ENCODE data around the gene NCKAP5.

The NCKAP5 gene

DNA sequence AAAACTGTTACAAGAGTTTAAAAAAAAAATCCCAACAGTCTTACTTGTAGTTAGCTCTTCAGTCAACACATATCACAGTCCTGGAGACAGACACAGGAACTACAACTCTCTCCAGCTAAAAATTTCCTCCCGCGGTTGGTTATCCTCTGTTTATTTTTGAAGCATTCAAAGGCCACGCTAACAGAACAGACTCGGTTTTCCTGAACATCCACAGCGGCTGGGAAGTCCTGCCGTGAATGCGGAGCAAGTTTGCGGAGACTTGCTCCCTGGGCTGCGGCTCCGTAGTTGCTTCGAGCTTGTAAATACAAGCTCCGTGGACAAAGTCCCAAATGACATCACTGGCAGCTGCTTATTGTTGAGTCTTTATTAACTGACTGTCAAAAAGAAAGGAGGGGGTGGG, at the start of gene NCKAP5:
Gene NCKAP5 (minus strand): TSS at position 292 of the 400 bp plus-strand sequence. CDS start 50,937 bp downstream, outside the sequence.
- peak; percentile 70 for DNase-seq

- DNase-seq, result no peak
Measured at GRCh38 chr2:133609664-133610063, 41.4 kb upstream of the NCKAP5 start.

DNA sequence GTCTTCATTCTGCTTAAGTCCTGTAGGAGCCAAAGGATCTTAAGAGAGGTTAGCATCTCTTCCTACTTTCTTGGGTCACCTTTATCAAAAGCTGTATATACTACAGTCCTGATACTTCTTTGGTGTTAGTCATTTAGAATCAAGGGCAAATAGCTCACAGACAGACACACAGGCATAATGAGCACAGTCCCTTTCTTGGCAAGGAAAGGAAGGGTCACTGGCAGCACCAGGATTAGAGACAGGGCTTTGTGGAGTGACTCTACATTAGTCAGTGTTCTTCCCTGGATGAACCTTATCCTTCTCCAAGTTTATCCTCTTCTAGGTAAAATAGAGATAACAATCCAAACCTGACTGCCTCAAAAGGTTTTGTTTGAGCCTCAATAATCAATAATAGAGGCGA, 40.0 kb upstream of the NCKAP5 start:
- DNase-seq, result no peak

DNA sequence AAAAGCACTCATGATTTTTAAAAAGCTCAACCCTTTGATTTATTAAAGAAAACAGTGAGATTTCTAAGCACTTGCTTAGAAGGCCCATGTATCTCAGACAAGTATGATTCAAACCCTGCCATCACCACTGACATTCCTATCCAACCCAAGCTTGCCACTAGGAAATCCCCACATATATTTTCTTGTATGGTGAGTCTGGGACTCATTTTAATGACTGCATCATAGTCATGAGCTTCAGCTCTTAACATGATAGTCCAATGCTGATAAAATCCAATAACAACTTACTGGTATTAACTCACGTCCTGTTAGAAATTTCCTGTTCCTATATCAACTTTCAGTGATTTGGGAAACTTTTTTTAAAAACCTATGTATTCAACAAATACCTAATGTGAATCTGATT, 39.4 kb upstream of the NCKAP5 start:
- no peak for DNase-seq

DNA sequence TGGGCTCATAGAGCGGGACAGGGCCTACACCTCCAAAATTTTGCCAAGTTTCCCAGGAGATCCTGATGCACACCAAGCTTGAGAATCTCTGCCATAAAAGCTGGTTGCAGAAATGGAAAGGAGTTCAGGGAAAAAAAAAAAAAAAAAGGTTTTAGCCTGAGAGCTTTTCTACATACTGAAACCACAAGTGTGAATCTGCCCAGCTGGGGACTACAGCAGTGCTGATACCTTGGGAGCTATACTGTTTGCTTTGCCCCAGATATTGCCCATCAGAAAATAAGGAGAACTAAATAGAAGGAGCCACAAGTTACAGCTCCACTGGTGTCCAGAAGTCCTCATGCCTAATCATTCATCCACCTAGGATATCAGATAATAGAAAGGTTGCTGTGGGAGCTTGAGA, 38.4 kb upstream of the NCKAP5 start:
- DNase-seq, result no peak

GRCh38 chr2:133605766-133606137, 37.5 kb upstream of the NCKAP5 start:
- no peak for DNase-seq

- no peak for DNase-seq
Measured at GRCh38 chr2:133605011-133605765, 36.9 kb upstream of the NCKAP5 start.

- no peak for DNase-seq
Measured at GRCh38 chr2:133603109-133603508, 34.8 kb upstream of the NCKAP5 start.

DNA sequence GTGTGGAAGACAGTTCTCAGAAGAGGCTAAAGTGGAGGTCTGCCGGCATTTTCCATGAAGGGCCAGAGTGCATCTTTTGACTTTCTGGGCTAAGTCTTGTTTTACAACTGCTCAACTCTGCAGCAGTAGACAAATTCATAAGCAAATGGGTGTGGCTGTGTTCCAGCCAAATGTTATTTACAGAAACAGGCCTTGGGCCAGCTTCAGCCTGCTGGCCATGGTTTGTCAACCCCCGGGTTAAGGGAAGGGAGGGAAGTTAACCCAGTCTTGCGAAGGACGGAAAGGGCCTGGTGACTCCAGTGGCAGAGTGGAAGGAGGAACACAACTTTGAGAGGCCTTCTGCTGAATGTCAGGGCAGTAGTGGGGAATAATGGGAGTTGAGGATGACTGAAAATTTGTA, 34.3 kb upstream of the NCKAP5 start:
- no peak for DNase-seq

DNA sequence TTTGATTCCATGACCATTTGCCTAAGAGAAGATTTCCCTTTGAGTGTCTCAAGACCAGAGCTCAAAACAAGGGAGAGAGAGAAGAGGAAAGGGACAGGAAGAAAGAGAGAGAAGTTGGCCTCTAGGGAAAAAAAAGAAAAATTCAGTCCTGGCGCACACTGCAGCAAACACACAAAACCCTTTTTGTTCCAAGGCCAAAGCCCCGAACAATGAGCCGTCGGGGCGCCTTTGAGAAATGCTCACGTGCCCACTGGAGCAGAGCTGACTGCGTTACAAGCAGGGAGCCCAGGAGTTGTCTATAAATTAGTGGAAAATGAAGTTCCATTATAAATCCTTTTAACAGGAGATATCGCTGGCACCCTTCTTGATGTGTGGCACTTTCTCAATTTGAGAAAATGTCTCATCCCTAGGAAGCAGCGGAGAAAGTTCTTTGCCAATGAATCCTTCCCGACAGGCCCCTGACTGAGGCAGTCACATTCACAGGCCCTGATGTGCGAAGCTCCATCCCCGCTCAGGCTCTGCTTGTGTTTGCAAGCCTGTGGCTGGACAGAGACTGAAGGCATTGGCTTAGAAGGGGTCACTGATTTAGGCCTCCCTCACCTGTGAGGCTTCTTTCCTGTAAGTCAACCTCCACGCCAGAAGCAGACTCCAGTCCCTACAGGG, 32.1 kb upstream of the NCKAP5 start:
- no peak for DNase-seq

DNA sequence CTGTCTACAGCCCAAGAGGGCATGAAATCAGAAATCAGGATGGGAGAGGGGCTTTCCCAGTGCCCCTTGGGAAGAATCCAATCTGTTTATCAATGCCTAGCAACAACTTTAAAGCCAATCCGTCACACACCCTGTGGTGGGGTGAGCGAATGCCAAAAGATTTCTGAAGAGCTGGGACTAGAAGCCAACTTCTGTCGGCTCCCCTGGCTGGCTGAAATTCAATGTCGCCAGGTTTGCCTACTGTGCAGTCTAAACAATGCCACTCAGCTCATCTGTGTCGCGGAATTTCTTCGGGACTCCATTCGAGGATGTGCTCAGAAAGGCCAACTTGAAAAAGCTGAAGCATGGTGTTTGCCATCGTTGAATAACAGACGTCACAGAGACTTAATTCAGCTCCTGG, 31.5 kb upstream of the NCKAP5 start:
- DNase-seq, result no peak

DNA sequence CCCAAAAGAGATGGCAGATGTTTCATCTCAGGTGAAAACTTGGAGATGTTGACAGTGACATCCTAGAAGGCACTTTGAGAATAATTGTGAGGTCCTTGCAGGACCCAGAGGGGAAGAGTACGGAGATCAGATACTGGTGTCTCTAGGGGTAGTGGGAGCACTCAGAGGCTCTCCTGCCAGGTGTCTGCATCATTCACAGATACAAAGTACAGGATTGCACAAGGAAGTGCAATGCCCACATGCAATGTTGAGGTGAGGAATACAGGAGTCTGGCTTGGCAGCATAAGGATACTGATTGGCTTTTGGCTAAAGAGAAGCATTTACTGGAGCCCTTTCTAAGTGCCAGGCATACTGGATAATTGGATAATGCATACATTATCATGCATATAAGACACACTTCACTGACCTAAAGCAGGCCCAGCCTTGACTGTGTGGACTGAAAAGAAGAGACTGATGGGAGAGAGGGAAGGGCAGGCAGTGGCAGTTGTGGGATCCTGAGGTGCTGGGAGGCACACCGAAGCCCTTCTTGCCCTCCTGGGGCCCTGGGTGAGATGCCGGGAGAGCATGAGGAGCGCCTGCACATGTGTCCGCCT, 31.0 kb upstream of the NCKAP5 start:
- DNase-seq, result no peak

GRCh38 chr2:133598769-133599168, 30.5 kb upstream of the NCKAP5 start:
- no peak for DNase-seq

- DNase-seq, result no peak
Measured at GRCh38 chr2:133596701-133597393, 28.6 kb upstream of the NCKAP5 start.

GRCh38 chr2:133591164-133591563, 22.9 kb upstream of the NCKAP5 start:
- peak; percentile 71 for DNase-seq

- DNase-seq, result no peak
Measured at GRCh38 chr2:133589456-133589855, 21.2 kb upstream of the NCKAP5 start.

GRCh38 chr2:133588144-133588543, 19.9 kb upstream of the NCKAP5 start:
- DNase-seq, result no peak

DNA sequence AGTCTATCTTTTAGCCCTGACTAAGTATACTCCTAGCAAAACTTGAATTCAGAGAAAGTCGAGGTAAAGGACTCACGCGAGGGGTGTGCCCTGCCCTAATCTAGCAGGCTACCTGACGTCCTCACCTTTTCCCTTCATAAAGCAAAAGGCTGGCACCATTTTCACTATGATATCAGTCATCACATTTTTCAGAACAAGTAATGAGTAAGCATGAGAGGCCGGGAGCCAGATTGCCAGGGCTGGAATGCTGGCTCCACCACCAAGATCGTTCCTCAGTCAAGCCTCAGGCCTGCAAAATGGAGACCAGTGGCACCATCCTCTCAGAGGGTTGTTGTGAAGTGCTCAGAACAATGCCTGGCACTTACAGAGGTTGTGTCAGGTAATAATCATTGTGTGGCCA, 18.7 kb upstream of the NCKAP5 start:
- DNase-seq, result no peak

- no peak for DNase-seq
Measured at GRCh38 chr2:133581010-133581760, 12.9 kb upstream of the NCKAP5 start.

GRCh38 chr2:133579274-133579673, 11.0 kb upstream of the NCKAP5 start:
- no peak for DNase-seq

DNA sequence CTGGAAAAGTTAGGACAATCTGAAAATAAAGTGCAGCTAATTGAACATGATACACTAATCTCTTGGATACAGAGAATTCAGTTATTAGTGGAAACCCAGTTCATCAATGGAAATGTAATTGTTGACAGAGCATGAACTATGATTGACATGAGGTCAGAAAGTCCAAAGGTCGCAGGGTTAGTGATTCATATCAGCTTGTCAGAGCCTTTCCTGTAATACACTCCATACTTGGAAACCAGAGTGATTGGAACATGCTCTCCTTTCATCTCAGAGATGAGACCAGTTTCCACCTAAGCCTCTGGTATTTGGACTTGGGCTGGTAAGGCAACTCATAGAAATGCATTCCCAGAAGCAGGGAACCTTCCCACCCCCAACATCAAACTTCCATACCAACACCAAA, 8.5 kb upstream of the NCKAP5 start:
- no peak for DNase-seq

DNA sequence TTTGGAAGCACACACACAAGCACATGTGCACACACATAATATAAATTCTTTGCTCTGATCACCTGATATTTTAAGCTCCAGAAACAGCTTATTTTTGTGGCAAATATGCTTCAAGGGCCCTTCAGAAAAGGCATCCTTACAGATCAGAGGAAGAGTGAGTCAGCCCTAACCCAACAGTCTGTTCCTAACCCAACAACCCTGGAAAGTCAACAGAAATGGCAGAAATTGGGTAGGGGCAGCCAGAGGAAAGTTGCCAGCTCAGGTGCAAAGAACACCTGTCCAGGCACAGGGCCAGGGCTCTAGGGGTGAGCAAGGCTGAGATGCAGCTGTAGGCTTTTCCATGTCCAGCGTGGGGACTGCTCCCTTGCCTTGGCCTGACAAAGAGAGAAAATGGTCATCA, 6.4 kb upstream of the NCKAP5 start:
- no peak for DNase-seq

- no peak for DNase-seq
Measured at GRCh38 chr2:133574186-133574585, 5.9 kb upstream of the NCKAP5 start.

Data from right forelimb (tissue), 1 donor.